ENCODE results near the gene SMIM28.
"Not testable (repeated sequence)": the region's sequence is repeated elsewhere in the genome, so short reads cannot be mapped to it uniquely, and the experiment has no call there.

SMIM28 gene

DNA sequence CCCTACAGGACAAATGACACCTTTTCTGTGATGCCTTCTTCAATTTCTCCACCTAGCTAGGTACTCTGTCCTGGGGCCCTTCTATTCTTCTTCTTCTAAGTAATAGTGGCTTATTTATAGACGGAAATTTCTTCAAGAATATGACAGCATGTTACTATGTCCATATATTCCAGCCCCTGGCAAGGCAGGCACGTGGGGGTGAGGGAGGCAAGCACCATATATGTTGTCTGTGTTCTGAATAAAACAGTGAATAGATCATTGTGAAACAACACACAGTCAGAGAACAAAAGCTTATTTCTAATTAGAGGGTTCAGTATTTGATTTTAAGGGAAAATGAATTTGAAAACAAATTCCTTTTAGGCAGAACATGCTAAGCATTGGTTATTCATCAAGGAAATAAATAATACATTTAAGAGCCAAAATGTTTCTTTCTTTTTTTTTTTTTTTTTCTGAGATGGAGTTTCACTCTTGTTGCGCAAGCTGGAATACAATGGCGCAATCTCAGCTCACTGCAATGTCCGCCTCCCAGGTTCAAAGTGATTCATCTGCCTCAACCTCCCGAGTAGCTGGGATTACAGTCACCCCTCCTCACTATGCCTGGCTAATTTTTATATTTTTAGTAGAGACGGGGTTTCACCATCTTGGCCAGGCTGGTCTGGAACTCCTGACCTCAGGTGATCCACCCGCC, 32.5 kb downstream of the SMIM28 start:
- DNase-seq = peak; percentile 53

DNA sequence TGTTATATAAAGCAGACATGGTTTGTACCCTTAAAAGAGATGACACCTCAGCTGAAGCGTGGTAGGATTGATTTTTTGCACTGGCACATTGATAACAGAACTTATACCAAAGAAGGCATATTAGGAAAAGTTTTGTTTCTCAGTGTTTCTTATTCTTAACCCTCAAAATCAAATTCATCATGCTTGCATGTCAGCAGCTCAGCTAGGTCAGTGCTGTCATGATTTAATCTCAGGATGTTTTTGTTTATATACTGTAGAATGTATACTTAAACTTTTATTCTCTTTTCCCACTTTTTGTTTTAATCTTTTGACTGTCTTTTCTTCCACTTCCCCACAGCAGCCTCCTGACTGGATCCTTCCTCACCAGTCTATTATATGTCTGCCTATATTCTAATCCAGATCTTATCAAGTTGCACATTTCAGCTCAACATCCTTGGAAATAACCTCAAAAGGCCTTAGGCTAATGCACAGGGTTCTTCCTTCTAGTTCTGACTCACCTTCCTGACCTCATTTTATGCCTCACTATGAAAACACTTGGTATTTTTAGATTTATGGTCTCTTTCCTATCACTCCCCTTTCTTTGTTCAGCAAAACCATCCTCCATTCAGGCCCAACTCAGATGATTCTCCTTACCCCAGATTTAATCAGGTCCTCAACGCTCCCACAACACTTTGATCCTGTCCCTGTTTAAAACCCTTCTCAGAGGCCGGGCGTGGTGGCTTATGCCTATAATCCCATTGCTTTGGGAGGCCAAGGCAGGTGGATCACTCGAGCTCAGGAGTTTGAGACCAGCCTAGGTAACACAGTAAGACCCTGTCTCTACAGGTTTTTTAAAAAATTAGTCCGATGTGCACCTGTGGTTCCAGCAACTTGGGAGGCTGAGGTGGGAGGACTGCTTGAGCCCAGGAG, 33.5 kb downstream of the SMIM28 start:
- peak; percentile 60 for DNase-seq

DNA sequence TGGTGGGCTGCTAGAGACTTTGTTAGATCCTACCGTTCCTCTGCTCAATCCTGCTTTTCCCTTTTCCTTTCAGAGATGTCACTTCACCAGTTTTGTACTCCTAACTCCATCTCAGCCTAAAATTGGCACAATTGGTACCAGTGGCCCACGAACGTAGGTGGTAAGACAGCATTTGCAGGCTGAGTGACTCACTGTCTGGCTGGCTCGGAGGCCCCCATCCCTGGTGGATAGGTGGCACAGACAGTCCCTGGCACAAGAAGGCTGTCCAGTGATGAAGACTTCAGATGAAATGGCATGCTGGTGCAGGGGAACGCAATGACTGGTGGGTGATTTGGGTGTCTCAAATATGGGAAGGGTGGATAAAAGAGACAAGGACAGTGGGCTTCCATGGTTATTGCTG, 37.4 kb downstream of the SMIM28 start:
- DNase-seq = no peak

DNA sequence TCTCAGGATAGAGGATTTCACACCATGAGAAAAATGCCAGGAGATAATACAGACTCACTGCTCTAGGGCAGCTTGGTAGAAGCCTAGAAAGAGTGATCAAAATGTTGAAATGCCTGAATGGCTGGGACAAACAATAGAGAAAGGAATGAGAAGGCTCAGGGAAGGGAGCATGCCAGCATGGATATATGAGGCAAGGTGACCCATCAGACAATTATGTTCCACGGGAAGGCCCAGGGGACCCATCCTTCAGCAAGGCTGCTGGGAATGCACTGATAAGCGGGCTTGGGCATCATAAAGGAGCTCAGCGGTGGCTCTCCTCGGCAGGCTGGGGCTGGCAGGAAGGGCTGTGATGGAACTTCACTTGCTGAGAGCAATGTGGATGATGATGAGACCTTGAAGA, 38.5 kb downstream of the SMIM28 start:
- no peak for DNase-seq

DNA sequence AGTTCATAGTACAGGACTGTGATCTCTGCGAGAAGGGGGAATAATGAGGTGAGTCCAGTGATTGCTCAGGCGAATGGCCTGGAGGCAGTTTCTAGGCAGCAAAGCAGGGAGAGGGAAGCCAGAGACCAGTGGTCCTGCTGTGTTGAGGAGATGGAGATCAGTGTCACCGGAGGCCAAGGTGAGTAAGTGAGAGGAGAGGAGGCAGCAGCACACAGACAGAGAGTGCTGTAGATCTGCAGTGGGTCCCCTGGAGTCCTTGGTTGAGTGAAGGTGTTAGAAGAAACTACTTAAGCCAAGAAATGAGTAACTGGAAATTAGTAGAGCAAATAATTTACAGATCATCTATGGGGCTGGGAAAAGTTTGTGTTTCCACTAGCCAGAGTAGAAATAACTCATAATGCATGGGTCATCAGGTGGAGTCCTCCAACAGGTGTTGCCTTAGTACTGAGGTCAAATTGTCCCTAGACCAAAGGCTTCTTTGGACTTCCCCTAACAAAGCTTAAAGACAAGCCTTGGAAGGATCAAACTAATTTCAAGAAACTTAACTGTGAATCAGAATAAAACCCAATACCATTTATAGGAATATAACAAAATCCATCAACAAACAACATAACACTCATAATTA, 39.9 kb downstream of the SMIM28 start:
- DNase-seq = no peak

DNA sequence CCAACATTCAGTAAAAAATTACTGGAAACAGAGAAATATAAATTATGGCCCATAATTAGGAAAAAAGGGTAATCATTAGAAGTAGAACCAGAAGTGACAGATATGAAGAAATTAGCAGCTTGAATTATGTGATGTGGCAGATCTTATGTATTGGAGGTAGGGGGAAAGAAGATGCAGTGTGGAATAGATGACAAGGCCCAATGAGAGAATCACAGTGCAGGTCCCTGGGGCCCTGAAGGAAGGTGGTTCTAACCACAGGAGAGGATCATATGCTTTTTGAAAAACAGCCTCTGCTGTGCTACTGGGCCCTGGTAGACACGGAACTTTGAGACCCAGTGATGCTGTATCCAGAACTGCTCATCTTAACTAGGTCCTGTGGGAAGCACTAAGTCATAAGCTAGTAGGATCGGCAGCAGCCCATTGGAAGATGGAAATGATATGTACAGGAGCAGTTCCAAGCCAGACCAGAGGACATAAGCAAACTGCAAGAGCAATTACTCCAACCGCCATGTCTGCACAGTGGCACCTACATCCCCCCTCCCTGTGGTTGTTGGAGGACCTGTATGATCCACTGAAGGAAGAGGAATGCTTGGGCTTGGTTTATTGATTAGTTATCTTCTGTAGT, 40.5 kb downstream of the SMIM28 start:
- DNase-seq = no peak

DNA sequence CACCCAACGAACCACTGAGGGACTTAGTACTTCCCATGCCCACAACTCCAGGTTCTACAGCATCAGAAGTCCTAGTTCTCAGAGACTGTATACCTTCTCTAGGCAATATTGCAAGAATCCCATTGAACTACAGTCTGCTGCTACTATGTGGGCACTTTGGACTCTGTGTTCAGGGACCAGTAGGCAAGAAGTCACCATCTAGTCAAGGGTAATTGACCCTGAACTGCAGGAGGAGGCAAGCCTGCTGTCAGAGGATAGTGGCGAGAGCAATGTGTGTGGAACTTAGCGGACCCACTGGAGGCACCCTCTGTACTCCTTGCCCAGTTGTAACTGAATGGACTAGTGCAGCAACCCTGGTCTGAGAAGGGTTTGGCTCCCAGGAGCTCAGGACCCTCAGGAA, 42.1 kb downstream of the SMIM28 start:
- no peak for DNase-seq

DNA sequence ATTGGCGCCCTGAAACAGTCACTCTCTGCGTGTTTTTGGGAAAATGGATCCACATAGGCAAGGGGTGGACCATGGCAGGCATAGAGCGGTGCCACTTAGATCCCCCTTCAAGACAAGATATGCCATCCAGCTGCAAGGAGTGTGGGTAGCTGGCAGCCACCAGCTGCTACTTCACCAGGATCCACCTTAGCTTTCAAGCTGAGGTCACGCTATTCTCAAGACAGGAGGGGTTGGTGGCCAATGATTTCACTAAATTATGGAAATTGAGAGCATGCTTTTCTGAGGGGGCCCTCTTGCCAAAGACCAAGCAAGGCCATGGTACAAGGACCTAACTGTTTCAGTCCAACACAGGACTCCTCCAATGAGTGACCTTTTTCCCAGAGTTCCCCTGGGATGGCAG, 42.7 kb downstream of the SMIM28 start:
- DNase-seq = no peak

DNA sequence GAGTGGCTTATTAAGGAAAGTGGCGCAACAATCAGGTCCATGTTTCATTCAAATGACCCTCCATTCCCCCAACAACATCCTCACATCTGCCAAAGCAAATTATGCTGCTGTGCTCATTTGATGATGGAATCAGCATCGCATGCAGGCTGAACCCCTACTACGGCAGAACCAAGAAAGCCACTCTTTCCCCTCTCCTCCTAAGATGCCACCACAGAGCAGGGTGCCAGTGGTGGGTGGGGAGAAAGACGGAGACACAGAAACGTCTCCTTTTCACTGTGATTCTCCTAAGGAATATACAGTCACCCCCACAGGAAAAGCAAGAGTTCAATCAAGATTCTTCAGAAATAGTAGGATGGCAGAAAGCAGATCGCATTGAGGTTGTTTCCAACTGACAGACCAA, 43.4 kb downstream of the SMIM28 start:
- DNase-seq = no peak

DNA sequence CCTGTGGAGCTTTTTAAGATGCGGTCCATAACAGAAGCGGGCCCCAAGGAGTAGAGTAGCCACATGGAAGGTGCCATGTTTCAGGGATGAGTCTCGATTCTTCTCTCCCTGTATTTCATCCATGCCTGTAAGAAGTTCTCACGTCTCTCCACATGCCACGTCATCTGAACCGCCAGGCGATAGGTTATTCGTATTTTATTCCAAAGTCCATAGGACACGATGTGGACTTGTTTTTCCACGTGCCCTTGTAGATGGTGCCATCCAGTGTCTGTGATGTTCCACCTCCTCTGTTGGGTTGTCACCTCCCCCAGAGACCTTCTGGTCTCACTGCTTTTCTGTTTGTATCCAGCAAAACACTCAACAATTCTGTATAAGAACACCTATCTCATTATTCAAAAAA, 43.9 kb downstream of the SMIM28 start:
- no peak for DNase-seq

DNA sequence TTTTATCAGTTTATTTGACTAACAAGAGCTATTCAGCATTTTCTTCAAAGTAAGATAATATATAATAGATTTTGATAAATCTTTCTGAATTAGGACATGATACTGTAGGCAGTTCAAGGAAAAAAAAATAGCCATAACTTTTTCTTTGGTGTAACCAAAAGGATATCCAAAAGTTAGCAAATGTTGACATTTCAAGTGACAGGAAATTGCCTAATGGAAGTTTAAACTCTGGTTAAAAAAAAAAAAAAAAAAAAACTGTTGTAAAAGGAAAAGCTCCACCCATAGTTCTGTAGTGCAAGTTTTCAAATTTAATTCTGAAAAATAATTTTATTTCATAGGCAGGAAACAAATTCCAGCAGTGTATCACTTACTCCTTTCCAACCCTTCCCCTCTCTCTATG, 45.2 kb downstream of the SMIM28 start:
- no peak for DNase-seq

DNA sequence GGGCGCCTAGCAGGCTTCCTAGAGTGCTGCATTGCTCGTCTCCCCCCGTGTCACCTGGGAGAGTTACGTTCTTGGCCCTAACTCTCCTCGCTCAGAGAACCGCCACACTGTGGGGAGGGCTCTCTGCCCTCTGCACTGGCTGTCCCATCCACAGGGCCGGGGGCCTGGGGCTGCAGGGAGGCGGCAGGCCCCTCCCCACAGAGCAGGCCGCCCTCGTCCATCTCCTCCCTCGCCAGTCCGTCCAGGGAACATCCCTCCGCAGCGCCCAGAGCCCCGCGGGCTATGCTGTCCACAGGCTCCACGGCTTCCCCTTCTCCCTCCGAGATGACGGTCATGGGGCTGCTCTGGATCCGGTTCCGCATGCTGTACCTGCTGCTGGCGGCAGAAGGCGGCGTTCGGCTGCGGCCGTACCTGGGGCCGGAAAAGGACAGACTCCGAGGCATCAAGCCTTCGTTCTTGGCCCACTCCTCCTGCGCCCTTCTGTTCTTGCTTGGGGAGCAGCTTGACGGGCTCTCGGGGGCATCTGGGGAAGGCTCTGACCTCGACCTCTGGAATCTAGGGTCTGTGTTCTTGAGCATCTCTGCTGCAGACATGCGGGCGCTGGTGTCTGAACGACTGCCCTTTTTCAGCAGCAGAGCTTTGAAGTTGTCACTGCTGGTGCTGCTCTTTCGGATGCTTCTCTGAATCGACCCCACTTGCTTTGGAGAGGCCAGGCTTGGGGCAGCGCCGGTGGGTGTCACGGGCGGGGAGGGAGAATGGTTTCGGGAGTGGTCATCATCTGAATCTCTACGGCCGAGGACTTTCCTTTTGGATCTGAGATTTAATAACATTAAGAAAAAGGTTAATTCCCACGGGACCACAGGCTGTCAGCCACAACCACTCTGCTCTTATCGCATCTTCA, 46.5 kb downstream of the SMIM28 start:
- DNase-seq = no peak

DNA sequence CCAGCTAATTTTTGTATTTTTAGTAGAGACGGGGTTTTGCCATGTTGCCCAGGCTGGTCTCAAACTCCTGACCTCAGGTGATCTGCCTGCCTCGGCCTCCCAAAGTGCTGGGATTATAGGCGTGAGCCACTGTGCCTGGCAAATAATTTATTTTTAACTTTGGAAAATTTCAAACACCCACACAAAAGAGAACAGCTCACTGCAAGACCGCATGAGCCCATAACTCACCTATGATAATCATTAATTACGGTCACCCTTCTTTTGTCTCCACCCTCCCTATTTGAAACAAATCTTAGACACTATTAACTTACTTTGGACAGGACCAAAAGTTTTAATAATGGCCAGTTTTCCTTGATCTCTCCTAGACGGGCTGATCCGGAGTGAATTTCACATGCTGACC, 47.6 kb downstream of the SMIM28 start:
- DNase-seq = not testable (repeated sequence)

DNA sequence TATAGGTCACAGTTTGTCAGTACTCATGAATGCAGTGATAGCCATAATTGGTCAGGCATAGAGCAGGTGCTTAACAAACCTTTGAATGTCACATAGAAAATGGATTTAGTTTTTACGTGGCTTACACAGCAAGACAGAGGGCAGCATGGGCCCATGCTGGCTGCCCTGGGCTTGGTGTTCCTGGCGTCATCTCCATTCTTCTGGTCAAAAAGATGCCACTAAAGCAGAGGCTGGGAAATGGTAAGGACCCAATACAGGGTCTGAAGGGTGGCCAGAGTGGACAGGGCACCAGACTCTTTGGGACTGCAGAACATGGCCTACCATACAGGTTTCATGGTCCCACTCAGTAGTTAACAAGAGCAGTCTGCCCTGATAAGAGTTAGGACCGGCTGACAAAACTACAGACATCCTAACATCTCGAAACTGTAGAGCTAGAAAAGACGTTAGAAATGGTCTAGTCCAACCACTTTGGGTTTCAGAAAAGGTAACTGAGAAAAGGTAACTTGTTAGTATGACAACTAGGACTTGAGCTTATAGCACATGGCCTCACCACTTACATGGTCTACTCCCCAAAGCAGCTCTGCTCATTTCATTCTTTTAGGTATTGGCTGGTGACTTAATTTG, 48.9 kb downstream of the SMIM28 start:
- no peak for DNase-seq

DNA sequence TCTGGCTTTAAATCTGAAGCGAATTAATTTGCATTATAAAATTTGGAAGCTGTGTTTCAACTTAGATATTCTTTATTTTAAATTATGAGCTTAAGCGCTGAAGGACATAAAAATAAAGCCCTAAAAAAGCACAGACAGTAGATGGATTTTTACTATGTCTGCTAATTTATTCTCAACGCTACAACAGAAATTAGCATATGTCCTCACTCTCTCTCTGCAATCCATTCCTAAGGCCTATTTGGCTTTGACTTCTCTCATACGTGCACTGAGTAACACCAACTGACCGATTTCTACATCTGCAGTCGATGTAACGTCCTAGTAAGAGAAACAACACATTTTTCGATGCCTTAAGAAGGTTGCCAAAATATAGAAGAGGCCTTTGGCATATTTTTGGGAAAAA, 50.0 kb downstream of the SMIM28 start:
- DNase-seq = no peak

DNA sequence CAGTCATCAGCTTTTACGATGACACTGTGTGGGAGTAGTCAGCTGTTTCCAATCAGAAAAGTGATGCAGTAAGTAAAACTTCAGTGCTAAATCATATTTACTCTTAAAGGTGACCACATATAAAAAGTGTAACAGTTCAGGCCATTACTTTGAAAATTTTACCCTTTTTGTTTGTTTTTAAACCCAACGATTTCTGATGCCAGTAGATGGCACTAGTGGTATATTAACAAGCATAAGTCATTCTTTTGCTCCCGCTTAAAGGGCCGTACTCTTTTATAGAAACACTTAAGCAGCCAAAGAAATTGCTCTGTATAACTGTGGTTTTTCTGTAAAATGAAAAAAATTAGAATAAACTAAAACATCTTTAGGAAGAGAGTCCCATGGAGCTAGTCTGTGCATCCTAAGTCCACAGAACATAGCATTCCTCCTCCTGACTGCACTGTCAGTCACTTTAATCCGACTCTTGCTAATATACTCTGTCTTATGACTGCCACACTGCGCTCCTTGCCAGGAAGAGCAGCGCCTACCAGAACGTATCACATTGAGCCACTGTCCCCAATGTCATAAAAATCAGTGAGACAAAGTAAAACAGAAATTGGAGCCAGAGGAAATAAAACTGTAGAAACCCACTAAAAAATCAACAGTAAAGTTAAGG, 51.4 kb downstream of the SMIM28 start:
- DNase-seq = peak; percentile 58

DNA sequence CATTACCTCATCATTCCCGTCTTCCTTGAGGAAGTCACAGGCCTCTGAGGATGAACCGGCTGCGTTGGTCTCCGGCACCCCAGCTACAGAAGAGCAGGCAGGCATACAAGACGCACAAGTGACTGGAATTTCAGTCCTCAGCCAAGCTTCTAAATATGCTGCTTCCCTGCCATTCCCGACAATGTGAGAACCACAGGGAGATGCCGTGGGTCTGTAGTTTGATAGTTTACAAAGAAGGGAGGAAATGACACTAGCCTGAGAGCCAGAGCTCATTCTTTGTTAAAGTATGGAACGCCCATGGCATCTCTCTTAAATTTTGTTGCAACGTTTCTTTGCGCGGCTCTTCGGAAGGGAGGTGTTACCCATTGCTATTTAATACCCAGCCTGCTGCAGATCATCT, 52.1 kb downstream of the SMIM28 start:
- no peak for DNase-seq

DNA sequence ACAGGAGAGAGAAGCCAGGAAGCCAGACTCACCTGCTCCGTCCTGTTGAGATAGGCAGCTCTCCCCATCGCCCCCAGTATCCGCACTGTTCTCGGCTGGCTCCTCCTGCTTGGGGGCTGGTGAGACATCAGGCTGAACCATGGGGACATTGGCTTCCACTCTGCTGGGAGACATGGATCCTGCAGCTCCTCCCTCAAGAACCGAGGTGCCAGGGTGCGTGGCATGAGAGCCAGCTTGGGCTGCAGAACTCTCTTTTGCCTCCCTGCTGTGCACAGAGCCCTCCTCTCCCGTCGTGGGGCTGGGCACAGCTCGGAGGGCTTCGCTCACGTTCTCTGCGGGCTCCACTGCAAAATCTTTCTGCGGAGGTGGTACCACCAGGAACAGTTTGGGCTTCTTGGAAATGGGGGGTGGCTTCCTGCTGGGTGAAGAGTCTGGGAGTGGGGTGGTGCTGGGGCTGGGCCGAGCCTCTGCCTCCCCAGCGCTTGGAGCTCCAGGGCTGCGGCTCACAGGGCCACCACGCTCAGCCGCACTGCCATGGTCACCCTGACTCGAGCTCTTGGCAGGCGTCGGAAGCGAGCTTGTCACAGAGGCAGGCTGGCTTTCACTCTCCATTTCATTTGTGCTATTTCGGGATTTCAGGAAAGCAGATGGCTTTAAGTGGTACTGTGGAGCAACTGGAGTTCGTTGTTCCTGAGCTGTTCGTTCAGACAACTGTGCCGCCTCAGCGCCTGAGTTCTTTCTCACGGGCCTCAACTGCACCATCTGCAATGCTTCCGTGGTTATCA, 52.8 kb downstream of the SMIM28 start:
- no peak for DNase-seq

DNA sequence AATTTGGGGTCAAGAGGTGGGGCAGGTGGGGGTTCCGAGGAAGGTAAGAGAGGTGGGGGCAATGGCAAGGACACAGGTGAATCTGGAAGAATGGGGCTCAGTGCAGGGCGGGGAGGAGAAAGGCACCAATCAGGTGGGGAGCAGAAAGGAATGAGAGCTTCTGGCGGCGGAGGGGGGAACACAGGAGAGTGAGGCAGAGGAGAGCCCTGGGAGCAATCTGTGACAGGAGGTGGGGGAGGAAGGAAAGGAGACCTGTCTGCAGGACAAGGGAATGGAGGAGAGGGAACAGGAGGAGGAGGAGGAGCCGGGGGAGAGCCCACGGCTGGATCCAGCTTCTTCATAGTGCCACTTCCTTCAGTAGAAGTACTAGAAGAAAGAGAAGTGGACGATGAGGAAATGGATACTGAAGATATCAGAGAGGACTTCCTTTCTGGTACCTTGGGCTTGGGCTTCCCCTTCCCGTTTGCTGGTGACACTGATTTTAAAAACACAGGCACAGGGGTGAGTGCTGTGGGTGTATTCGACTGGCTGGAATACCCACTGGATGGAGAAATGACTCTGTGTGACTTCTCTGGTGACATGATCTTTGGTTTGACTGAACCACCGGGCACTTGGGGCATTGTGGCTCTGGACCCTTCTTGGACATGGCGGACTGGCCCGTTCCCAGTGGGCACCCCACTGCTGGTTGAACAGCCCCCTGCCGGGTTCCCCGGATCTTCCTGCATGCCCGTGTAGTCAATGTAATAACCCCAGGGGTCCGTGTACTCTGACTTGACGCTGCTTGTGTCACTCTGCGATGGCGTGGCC, 53.8 kb downstream of the SMIM28 start:
- no peak for DNase-seq

DNA sequence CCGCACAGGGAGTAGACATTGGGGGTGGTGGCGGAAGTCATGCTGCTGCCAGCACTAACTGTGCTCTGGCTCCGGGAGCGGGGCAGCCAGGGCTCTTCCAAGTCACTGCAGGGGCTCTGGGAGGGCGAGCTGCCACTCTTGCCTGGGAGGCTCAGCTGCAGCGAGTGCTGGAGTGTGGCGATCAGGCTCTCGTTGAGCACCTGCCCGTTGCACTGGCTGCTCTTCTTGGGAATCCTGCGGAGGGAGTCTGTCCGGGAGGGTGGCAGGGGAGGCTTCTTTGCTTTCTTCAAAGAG, 54.3 kb downstream of the SMIM28 start:
- DNase-seq = no peak
